ENCODE measurements around the gene SALL1. TPM values are rescaled to one million over a fixed set of nuclear protein-coding genes. Genes with fewer than 3 reads are reported as not detected.

SALL1 gene
- polyA plus RNA-seq, 1 of the 3 experiments (the other 2 are of a cell fraction), result 0.02 TPM

- H4K20me1 ChIP-seq (ENCODE audit: insufficient read depth), result no peaks in the 10 kb centered on the region
- no peak overlapping the region for H3K27ac ChIP-seq (ENCODE audit: low read depth in 2 of 2, low read length in 1 of 2)
- no peaks in the 10 kb centered on the region for H3K9me2 ChIP-seq
- ChIA-PET CTCF (no interaction called here), POLR2A (no interaction called here)
- H3K79me2 ChIP-seq (ENCODE audit: insufficient read depth), result no peaks in the 10 kb centered on the region
- H3K36me3 ChIP-seq (replicated peaks in 1 of 2; ENCODE audit: control insufficient read depth in 1 of 2, insufficient read depth in 2 of 2, low read length in 1 of 2), result no peaks in the 10 kb centered on the region
- WGBS (ENCODE audit: low lambda C conversion rate), result 56% methylated on average over 5 of the region's 5 CpGs
- no peaks in the 10 kb centered on the region for H3K27me3 ChIP-seq (ENCODE audit: insufficient read depth)
- no peak for DNase-seq
- no peaks in the 10 kb centered on the region for H3K4me1 ChIP-seq (ENCODE audit: control insufficient read depth in 1 of 2, insufficient read depth in 2 of 2, low read depth in 1 of 2, low read length in 1 of 2)
- no peak overlapping the region for H3K4me2 ChIP-seq
- H3K4me3 ChIP-seq (ENCODE audit: low read depth in 2 of 2, low read length in 1 of 2), result no peak overlapping the region
- H3F3A ChIP-seq (replicated peaks; ENCODE audit: insufficient read depth), result no peaks in the 10 kb centered on the region
- H3K9ac ChIP-seq, result no peak overlapping the region
- no peaks in the 10 kb centered on the region for H3K9me3 ChIP-seq
- TF ChIP-seq FOXJ3 (CRISPR knock-in tag; IDR thresholded peaks at IDR 0.05) (no peak), NRF1 (IDR thresholded peaks at IDR 0.05; ENCODE audit: low read depth, low read length) (no peak), TAF1 (IDR thresholded peaks at IDR 0.05; ENCODE audit: borderline replicate concordance, low read depth, low read length) (no peak), GATA2 (CRISPR knock-in tag; IDR thresholded peaks at IDR 0.05) (no peak), MAX (IDR thresholded peaks at IDR 0.05; ENCODE audit: low read depth) (no peak), RAD21 (IDR thresholded peaks at IDR 0.05; ENCODE audit: low read length) (no peak), ZBTB33 (IDR thresholded peaks at IDR 0.05; ENCODE audit: borderline replicate concordance, low read depth) (no peak), FOXM1 (IDR thresholded peaks at IDR 0.05; ENCODE audit: low read depth) (no peak), RFX5 (IDR thresholded peaks at IDR 0.05; ENCODE audit: low read length) (no peak), ELF1 (IDR thresholded peaks at IDR 0.05) (no peak), SIN3A (IDR thresholded peaks at IDR 0.05; ENCODE audit: borderline replicate concordance, low read depth, low read length) (no peak), RXRA (IDR thresholded peaks at IDR 0.05; ENCODE audit: borderline replicate concordance, low read depth) (no peak), FOSL2 (IDR thresholded peaks at IDR 0.05; ENCODE audit: borderline replicate concordance, low read depth) (no peak)
- TF ChIP-seq, protein P1, sequence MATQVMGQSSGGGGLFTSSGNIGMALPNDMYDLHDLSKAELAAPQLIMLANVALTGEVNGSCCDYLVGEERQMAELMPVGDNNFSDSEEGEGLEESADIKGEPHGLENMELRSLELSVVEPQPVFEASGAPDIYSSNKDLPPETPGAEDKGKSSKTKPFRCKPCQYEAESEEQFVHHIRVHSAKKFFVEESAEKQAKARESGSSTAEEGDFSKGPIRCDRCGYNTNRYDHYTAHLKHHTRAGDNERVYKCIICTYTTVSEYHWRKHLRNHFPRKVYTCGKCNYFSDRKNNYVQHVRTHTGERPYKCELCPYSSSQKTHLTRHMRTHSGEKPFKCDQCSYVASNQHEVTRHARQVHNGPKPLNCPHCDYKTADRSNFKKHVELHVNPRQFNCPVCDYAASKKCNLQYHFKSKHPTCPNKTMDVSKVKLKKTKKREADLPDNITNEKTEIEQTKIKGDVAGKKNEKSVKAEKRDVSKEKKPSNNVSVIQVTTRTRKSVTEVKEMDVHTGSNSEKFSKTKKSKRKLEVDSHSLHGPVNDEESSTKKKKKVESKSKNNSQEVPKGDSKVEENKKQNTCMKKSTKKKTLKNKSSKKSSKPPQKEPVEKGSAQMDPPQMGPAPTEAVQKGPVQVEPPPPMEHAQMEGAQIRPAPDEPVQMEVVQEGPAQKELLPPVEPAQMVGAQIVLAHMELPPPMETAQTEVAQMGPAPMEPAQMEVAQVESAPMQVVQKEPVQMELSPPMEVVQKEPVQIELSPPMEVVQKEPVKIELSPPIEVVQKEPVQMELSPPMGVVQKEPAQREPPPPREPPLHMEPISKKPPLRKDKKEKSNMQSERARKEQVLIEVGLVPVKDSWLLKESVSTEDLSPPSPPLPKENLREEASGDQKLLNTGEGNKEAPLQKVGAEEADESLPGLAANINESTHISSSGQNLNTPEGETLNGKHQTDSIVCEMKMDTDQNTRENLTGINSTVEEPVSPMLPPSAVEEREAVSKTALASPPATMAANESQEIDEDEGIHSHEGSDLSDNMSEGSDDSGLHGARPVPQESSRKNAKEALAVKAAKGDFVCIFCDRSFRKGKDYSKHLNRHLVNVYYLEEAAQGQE (IDR thresholded peaks at IDR 0.05; ENCODE audit: low read depth, low read length), result no peak
- H2AFZ ChIP-seq (ENCODE audit: low read depth), result no peak overlapping the region
These were observed 21.3 kb upstream of the SALL1 start for GRCh38 chr16:51172368-51172767.
